Suprapubic skin (tissue), 4 donors: ENCODE measurements around the gene ITPKB.

Source experiments
- POLR2A ChIP-seq, 2 donors: fragments of 450-650 bp; IDR thresholded peaks; one replicate each; pipeline ENCODE4 v1.6.1; 2017; ENCODE audit warnings: antibody characterized with exemption in 2 of 2, mild to moderate bottlenecking in 2 of 2, moderate library complexity in 2 of 2
- POLR2AphosphoS5 ChIP-seq, 3 donors: sonication (generic); formaldehyde crosslinking; IDR thresholded peaks; one replicate each; pipeline ENCODE4 v1.6.1; 2017; ENCODE audit warnings: antibody characterized with exemption in 3 of 3

DNA sequence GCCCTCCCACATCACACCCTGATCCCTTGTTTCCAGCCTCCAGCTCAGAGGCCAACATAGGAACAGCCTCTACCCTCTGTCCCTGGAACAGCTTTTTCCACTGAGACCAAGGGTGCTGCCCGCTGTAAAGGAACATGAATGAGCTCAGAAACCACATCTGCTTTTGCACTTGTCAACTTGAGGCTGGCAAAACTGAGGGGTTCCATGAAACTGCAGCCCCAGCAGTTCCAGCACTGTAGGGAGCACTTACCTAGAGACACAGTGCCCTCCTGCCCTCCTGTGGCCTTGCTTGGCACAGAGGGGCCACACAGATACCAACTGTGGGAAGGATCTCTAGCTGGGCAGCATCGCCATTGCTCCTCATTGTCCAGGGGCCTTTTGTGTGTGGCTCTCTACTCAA lies 51.7 kb downstream of the ITPKB start:
- TF ChIP-seq POLR2A (IDR thresholded peaks at IDR 0.05) = no peak
- TF ChIP-seq POLR2AphosphoS5 (IDR thresholded peaks at IDR 0.05) = no peak
